Right cardiac atrium (tissue), 5 donors: Measurements from ENCODE around the gene SERPINA1. TPM values are rescaled to one million over a fixed set of nuclear protein-coding genes. Genes with fewer than 3 reads are reported as not detected.

Experiments used
- ATAC-seq, 2 donors: fragments of 200-7000 bp; cut with Tn5 transposase; one replicate each; pipeline versions ENCODE4 v1.8.0 to v1.9.1; 2020; ENCODE audit warnings: moderate library complexity in 2 of 2, mild to moderate bottlenecking in 1 of 2
- DNase-seq, 3 donors: peaks; one replicate each; pipeline ENCODE4 v3.0.0-alpha.2; 2020
- H3K27ac ChIP-seq: one replicate; pipeline ENCODE4 v1.5.1; 2013; ENCODE audit warnings: mild to moderate bottlenecking, low read length, control low read depth, moderate library complexity
- H3K27me3 ChIP-seq: one replicate; pipeline ENCODE4 v1.6.1; 2013; ENCODE audit not compliant: control insufficient read depth, insufficient read depth
- H3K4me1 ChIP-seq: one replicate; pipeline ENCODE4 v1.6.1; 2013; ENCODE audit warnings: low read length; ENCODE audit not compliant: control insufficient read depth, insufficient read depth
- H3K4me3 ChIP-seq: one replicate; pipeline ENCODE4 v1.5.1; 2013; ENCODE audit warnings: low read length, control low read depth
- H3K9me3 ChIP-seq: one replicate; pipeline ENCODE4 v1.6.1; 2013; ENCODE audit warnings: low read length; ENCODE audit not compliant: control insufficient read depth
- WGBS: extraction: QIAGEN DNeasy Blood & Tissue Kit; methylation state at CpG from one replicate; pipeline ENCODE4 v1.1.7; 2013; 5-methylcytosine and 5-hydroxymethylcytosine counted together
- intact Hi-C, 4 donors: fragments of 100-400 bp; cut with DNase I; formaldehyde crosslinking; loops; one replicate each; pipeline versions ENCODE4 v1.11.0 to v1.14.0; 2022 to 2023
- polyA plus RNA-seq: library from polyadenylated mRNA; stranded (reverse); fragments of 200-250 nt; gene quantifications from one replicate; pipeline ENCODE4 v1.2.3, GENCODE V29; 2013
- total RNA-seq, 4 donors: library from RNA; stranded (reverse); fragmentation: NEBNext Ultra II Directional; extraction: Animal tissue kit (Norgen Biotek cat#: 25700); gene quantifications; one replicate each; pipeline ENCODE4 v1.2.1, GENCODE V29; 2021
- donor health status: healthy with polysubstance abuse.
- donor health status: DM: no; HTN: yes; CAD: no.
- donor health status: DM: no; HTN: no; CAD: no.
- donor health status: DM: no; HTN: yes; CAD: no; lungs with severe emphysema.
- donor health status: DM: yes; HTN: yes; CAD: no.

SERPINA1 gene
- total and polyA plus RNA-seq, 5 donors, result 2.0 to 10.3 (median 7.8) TPM

- 73% methylated on average over 7 of the region's 7 CpGs for WGBS
Observed at GRCh38 chr14:94381149-94382030, 7.0 kb downstream of the SERPINA1 start.

GRCh38 chr14:94380225-94381148, 7.9 kb downstream of the SERPINA1 start:
- no peaks in the 10 kb centered on the region for H3K9me3 ChIP-seq
- DNase-seq (no peak), ATAC-seq (no peak)
- 76% methylated on average over 16 of the region's 16 CpGs for WGBS
- H3K4me3 ChIP-seq, result no peak overlapping the region
- H3K27me3 ChIP-seq, result no peaks in the 10 kb centered on the region
- H3K27ac ChIP-seq, result no peak overlapping the region
- intact Hi-C loops, result loop anchor here in 1 of 4 donors (1.0 kb wide), 1 partner anchor 17 kb away; no protein-coding TSS in a partner anchor
- no peaks in the 10 kb centered on the region for H3K4me1 ChIP-seq

More at GRCh38 chr14:94381149-94382030, 7.0 kb downstream of the SERPINA1 start:
- intact Hi-C loops, result no loop called here
- ATAC-seq (no peak), DNase-seq (no peak)
- Histone ChIP-seq H3K27ac (no peak overlapping the region), H3K4me3 (no peak overlapping the region), H3K4me1 (no peaks in the 10 kb centered on the region), H3K27me3 (no peaks in the 10 kb centered on the region), H3K9me3 (no peaks in the 10 kb centered on the region)

GRCh38 chr14:94379291-94380224, 8.8 kb downstream of the SERPINA1 start:
- intact Hi-C loops, result loop anchor here in 1 of 4 donors (1.0 kb wide), 1 partner anchor 16 kb away; no protein-coding TSS in a partner anchor
- H3K4me3 ChIP-seq, result no peak overlapping the region
- no peak overlapping the region for H3K27ac ChIP-seq
- DNase-seq (no peak), ATAC-seq (no peak)
- no peaks in the 10 kb centered on the region for H3K27me3 ChIP-seq
- no peaks in the 10 kb centered on the region for H3K9me3 ChIP-seq
- 75% methylated on average over 16 of the region's 16 CpGs for WGBS
- H3K4me1 ChIP-seq, result no peaks in the 10 kb centered on the region

- H3K9me3 ChIP-seq, result no peaks in the 10 kb centered on the region
- no peak overlapping the region for H3K27ac ChIP-seq
- H3K4me1 ChIP-seq, result no peaks in the 10 kb centered on the region
- H3K27me3 ChIP-seq, result no peaks in the 10 kb centered on the region
- no peak for ATAC-seq
- no peak for DNase-seq
- WGBS, result 77% methylated on average over 17 of the region's 17 CpGs
- no peak overlapping the region for H3K4me3 ChIP-seq
- intact Hi-C loops, result no loop called here
Observed at GRCh38 chr14:94378527-94379290, 9.7 kb downstream of the SERPINA1 start.

- intact Hi-C loops, result no loop called here
- Histone ChIP-seq H3K9me3 (no peaks in the 10 kb centered on the region), H3K4me1 (no peaks in the 10 kb centered on the region), H3K27me3 (no peaks in the 10 kb centered on the region), H3K4me3 (no peak overlapping the region), H3K27ac (no peak overlapping the region)
- ATAC-seq (no peak), DNase-seq (no peak)
- WGBS, result 85% methylated on average over 6 of the region's 6 CpGs
Observed at GRCh38 chr14:94377866-94378470, 10.4 kb downstream of the SERPINA1 start.

- H3K4me3 ChIP-seq, result no peak overlapping the region
- DNase-seq, result no peak
- 81% methylated on average over 10 of the region's 10 CpGs for WGBS
- no peak for ATAC-seq
- H3K9me3 ChIP-seq, result no peaks in the 10 kb centered on the region
- no peak overlapping the region for H3K27ac ChIP-seq
- no peaks in the 10 kb centered on the region for H3K4me1 ChIP-seq
- H3K27me3 ChIP-seq, result no peaks in the 10 kb centered on the region
- intact Hi-C loops, result no loop called here
Observed at GRCh38 chr14:94376976-94377865, 11.2 kb downstream of the SERPINA1 start.

GRCh38 chr14:94376108-94376975, 12.1 kb downstream of the SERPINA1 start:
- Histone ChIP-seq H3K9me3 (no peaks in the 10 kb centered on the region), H3K4me1 (no peaks in the 10 kb centered on the region), H3K4me3 (no peak overlapping the region), H3K27me3 (no peaks in the 10 kb centered on the region), H3K27ac (no peak overlapping the region)
- DNase-seq (no peak), ATAC-seq (no peak)
- 90% methylated on average over 12 of the region's 12 CpGs for WGBS
- intact Hi-C loops, result no loop called here

GRCh38 chr14:94375552-94376107, 12.8 kb downstream of the SERPINA1 start:
- DNase-seq (no peak), ATAC-seq (no peak)
- no peaks in the 10 kb centered on the region for H3K4me1 ChIP-seq
- H3K27me3 ChIP-seq, result no peaks in the 10 kb centered on the region
- intact Hi-C loops, result no loop called here
- H3K4me3 ChIP-seq, result no peak overlapping the region
- no peaks in the 10 kb centered on the region for H3K9me3 ChIP-seq
- no peak overlapping the region for H3K27ac ChIP-seq
- 76% methylated on average over 6 of the region's 6 CpGs for WGBS
